ENCODE measurements around the gene RRP9. TPM values are rescaled to one million over a fixed set of nuclear protein-coding genes. Genes with fewer than 3 reads are reported as not detected.

The RRP9 gene
- total RNA-seq, 2 donors from 2014 or later, result 14.9 to 18.6 TPM

- TF ChIP-seq CTCF (IDR thresholded peaks at IDR 0.05), result no peak
- no peak for TF ChIP-seq POLR2AphosphoS5 (IDR thresholded peaks at IDR 0.05)
- no peak for TF ChIP-seq POLR2A (IDR thresholded peaks at IDR 0.05)
- peaks cover 11% of the 10 kb centered on the region for H3K4me1 ChIP-seq (replicated peaks)
- no peak for DNase-seq (ENCODE audit: low spot score)
- 75% methylated on average over 12 of the region's 12 CpGs for WGBS
- no peak overlapping the region for H3K4me3 ChIP-seq
- no peaks in the 10 kb centered on the region for H3K9me3 ChIP-seq
- no peak overlapping the region for H3K27ac ChIP-seq
- H3K27me3 ChIP-seq (replicated peaks; ENCODE audit: insufficient read depth), result no peaks in the 10 kb centered on the region
- H3K36me3 ChIP-seq, result no peaks in the 10 kb centered on the region
- intact Hi-C loops (cut with DNase I), result no loop called here
Observed at GRCh38 chr3:51986010-51986947, 44.6 kb upstream of the RRP9 start.

GRCh38 chr3:51985063-51985462, 43.4 kb upstream of the RRP9 start:
- no peak overlapping the region for H3K4me3 ChIP-seq
- intact Hi-C loops (cut with DNase I), result no loop called here
- WGBS, result 85% methylated on average over 6 of the region's 6 CpGs

GRCh38 chr3:51984269-51984647, 42.6 kb upstream of the RRP9 start:
- no peaks in the 10 kb centered on the region for H3K9me3 ChIP-seq
- TF ChIP-seq POLR2A (IDR thresholded peaks at IDR 0.05) (no peak), POLR2AphosphoS5 (IDR thresholded peaks at IDR 0.05) (no peak), CTCF (IDR thresholded peaks at IDR 0.05) (no peak)
- H3K4me1 ChIP-seq (replicated peaks), result peaks cover 11% of the 10 kb centered on the region
- H3K27ac ChIP-seq, result peak overlapping the region; percentile 89 to 90
- H3K27me3 ChIP-seq (replicated peaks; ENCODE audit: insufficient read depth), result no peaks in the 10 kb centered on the region
- no peak for DNase-seq (ENCODE audit: low spot score)
- H3K36me3 ChIP-seq, result no peaks in the 10 kb centered on the region
- no peak overlapping the region for H3K4me3 ChIP-seq
- intact Hi-C loops (cut with DNase I), result no loop called here

More at GRCh38 chr3:51985063-51985462, 43.4 kb upstream of the RRP9 start:
- Histone ChIP-seq H3K27ac (no peak overlapping the region), H3K27me3 (replicated peaks; ENCODE audit: insufficient read depth) (no peaks in the 10 kb centered on the region), H3K36me3 (no peaks in the 10 kb centered on the region), H3K9me3 (no peaks in the 10 kb centered on the region), H3K4me1 (replicated peaks) (peaks cover 11% of the 10 kb centered on the region)
- DNase-seq (ENCODE audit: low spot score), result no peak
- TF ChIP-seq POLR2AphosphoS5 (IDR thresholded peaks at IDR 0.05) (no peak), CTCF (IDR thresholded peaks at IDR 0.05) (no peak), POLR2A (IDR thresholded peaks at IDR 0.05) (no peak)

GRCh38 chr3:51983578-51984268, 42.0 kb upstream of the RRP9 start:
- WGBS, result 68% methylated on average over 22 of the region's 22 CpGs
- TF ChIP-seq POLR2A (IDR thresholded peaks at IDR 0.05) (no peak), CTCF (IDR thresholded peaks at IDR 0.05) (no peak), POLR2AphosphoS5 (IDR thresholded peaks at IDR 0.05) (no peak)
- H3K4me1 ChIP-seq (replicated peaks), result peaks cover 11% of the 10 kb centered on the region

More at GRCh38 chr3:51983578-51984268, 42.0 kb upstream of the RRP9 start:
- intact Hi-C loops (cut with DNase I), result no loop called here
- Histone ChIP-seq H3K36me3 (no peaks in the 10 kb centered on the region), H3K9me3 (no peaks in the 10 kb centered on the region), H3K27ac (peak overlapping the region; percentile 89 to 90), H3K4me3 (peak overlapping the region; percentile 34 to 41), H3K27me3 (replicated peaks; ENCODE audit: insufficient read depth) (no peaks in the 10 kb centered on the region)
- no peak for DNase-seq (ENCODE audit: low spot score)

Data from prostate gland (tissue), 2 donors.